Large intestine (tissue), 12 donors: ENCODE results near the gene ATAT1. TPM values are rescaled to one million over a fixed set of nuclear protein-coding genes. Genes with fewer than 3 reads are reported as not detected.
"Not testable (repeated sequence)": the region's sequence is repeated elsewhere in the genome, so short reads cannot be mapped to it uniquely, and the experiment has no call there.

Source experiments
- DNase-seq, 2 donors: peaks; one replicate each; pipeline versions ENCODE4 v3.0.0 to v3.0.0-alpha.2; 2013
- H3K27ac ChIP-seq: one replicate; pipeline ENCODE4 v1.5.1; 2013; ENCODE audit warnings: low read length
- H3K27me3 ChIP-seq: 2 replicates; pipeline ENCODE4 v1.6.1; 2013; ENCODE audit warnings: low read length; ENCODE audit not compliant: control insufficient read depth, insufficient read depth
- H3K36me3 ChIP-seq: 2 replicates; pipeline ENCODE4 v1.6.1; 2013; ENCODE audit warnings: low read length; ENCODE audit not compliant: control insufficient read depth, insufficient read depth
- H3K4me1 ChIP-seq: one replicate; pipeline ENCODE4 v1.6.1; 2013; ENCODE audit warnings: low read length; ENCODE audit not compliant: control insufficient read depth, insufficient read depth
- H3K4me3 ChIP-seq: one replicate; pipeline ENCODE4 v1.5.1; 2013; ENCODE audit warnings: low read length
- H3K9me3 ChIP-seq: one replicate; pipeline ENCODE4 v1.6.1; 2013; ENCODE audit warnings: mild to moderate bottlenecking, low read depth, low read length, moderate library complexity; ENCODE audit not compliant: control insufficient read depth
- WGBS: methylation state at CpG from one replicate; pipeline ENCODE4 v1.1.5; 2013; ENCODE audit warnings: low lambda C conversion rate; ENCODE audit not compliant: insufficient coverage; 5-methylcytosine and 5-hydroxymethylcytosine counted together
- long read RNA-seq, 11 donors: transcript quantifications; one replicate each; lab custom pipeline, GENCODE V29; 2026
- polyA plus RNA-seq: library from polyadenylated mRNA; unstranded; fragments of 120-200 nt; gene quantifications from one replicate; pipeline ENCODE4 v1.2.1, GENCODE V29; 2013

Gene ATAT1
- 36.6 TPM for polyA plus RNA-seq
- long read RNA-seq, donor 1, partial matches to known transcripts: 0 of 3 reads
- long read RNA-seq, donor 1, other reads (novel, unspliced or antisense): 0 of 3 reads
- long read RNA-seq, donor 2, partial matches to known transcripts: 0 of 7 reads
- long read RNA-seq, donor 2, other reads (novel, unspliced or antisense): 0 of 7 reads
- long read RNA-seq, donor 3, partial matches to known transcripts: 30 of 37 reads
- long read RNA-seq, donor 3, other reads (novel, unspliced or antisense): 0 of 37 reads
- long read RNA-seq, donor 4: 0 reads
- long read RNA-seq, donor 5, partial matches to known transcripts: 0 of 3 reads
- long read RNA-seq, donor 5, other reads (novel, unspliced or antisense): 0 of 3 reads
- long read RNA-seq, donor 6, partial matches to known transcripts: 24 of 27 reads
- long read RNA-seq, donor 6, other reads (novel, unspliced or antisense): 0 of 27 reads
- long read RNA-seq, donor 7, partial matches to known transcripts: 50 of 69 reads
- long read RNA-seq, donor 7, other reads (novel, unspliced or antisense): 16 of 69 reads
- long read RNA-seq, donor 8, partial matches to known transcripts: 0 of 6 reads
- long read RNA-seq, donor 8, other reads (novel, unspliced or antisense): 0 of 6 reads
- long read RNA-seq, donor 9, partial matches to known transcripts: 8 of 14 reads
- long read RNA-seq, donor 9, other reads (novel, unspliced or antisense): 0 of 14 reads
- long read RNA-seq, donor 10, partial matches to known transcripts: 60 of 85 reads
- long read RNA-seq, donor 10, other reads (novel, unspliced or antisense): 20 of 85 reads
- long read RNA-seq, donor 11, partial matches to known transcripts: 0 of 1 reads
- long read RNA-seq, donor 11, other reads (novel, unspliced or antisense): 0 of 1 reads

DNA sequence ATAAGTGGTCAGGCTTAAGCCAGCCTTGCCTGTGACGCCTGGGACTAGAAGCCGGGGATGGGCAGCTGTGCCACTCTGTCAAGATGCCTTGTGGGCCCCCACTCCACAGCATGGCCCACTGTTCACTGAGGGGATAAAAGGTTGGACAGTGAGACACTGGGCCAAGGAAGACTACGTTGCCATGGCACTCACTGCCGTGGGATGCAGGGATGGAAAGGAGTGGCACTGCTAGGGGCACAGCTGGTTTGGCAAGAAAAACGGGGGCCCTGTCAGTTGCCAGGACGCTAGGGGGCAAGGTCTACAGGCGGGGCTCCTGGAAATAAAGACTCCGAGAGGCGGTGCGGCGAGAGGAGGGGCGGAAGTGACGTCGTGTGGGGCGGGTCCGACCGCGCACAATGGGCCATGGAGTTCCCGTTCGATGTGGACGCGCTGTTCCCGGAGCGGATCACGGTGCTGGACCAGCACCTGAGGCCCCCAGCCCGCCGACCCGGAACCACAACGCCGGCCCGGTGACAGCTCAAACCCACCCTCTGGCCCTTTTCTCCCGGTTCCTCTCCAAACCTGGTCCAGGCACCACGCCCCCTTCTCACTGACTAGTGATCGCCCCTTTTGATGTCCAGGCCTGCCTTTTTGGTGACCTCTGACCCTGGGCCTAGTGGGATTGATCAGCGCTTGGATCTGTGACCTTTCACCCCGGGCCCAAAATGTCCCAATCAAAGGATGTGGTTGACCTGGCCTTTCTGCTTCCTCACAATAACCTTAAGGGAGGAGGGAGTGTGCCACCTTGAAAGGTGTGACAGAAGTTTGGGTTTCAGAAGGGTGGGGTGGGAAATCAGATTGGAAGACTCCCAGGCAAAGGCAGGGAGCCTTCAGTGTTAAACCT, at the start of gene ATAT1:
ATAT1 (plus strand) TSS at position 391 of the 883 bp plus-strand sequence.
- H3K4me1 ChIP-seq: peaks cover 7% of the 10 kb centered on the region
- WGBS: no CpG with 5 or more reads among the region's 36 CpGs
- peaks cover 69% of the 10 kb centered on the region for H3K36me3 ChIP-seq
- DNase-seq: peak; percentile 94 to 96
- no peaks in the 10 kb centered on the region for H3K9me3 ChIP-seq
- H3K4me3 ChIP-seq: peak within 1 kb of the TSS; percentile 71
- H3K27ac ChIP-seq: peak within 1 kb of the TSS; percentile 96
- no peaks in the 10 kb centered on the region for H3K27me3 ChIP-seq

GRCh38 chr6:30578051-30578450, 48.6 kb upstream of the ATAT1 start:
- Histone ChIP-seq H3K4me1 (peaks cover 15% of the 10 kb centered on the region), H3K4me3 (no peak overlapping the region), H3K36me3 (peaks cover 56% of the 10 kb centered on the region), H3K27me3 (no peaks in the 10 kb centered on the region), H3K9me3 (no peaks in the 10 kb centered on the region), H3K27ac (no peak overlapping the region)
- no peak for DNase-seq
- WGBS: 96% methylated on average over 3 of the region's 8 CpGs

- H3K36me3 ChIP-seq: peaks cover 87% of the 10 kb centered on the region
These were observed 42.8 kb upstream of the ATAT1 start for GRCh38 chr6:30583921-30584320.

GRCh38 chr6:30589754-30590358, 36.8 kb upstream of the ATAT1 start:
- no peaks in the 10 kb centered on the region for H3K9me3 ChIP-seq
- H3K27ac ChIP-seq: no peak overlapping the region
- DNase-seq: no peak
- H3K27me3 ChIP-seq: no peaks in the 10 kb centered on the region
- H3K4me1 ChIP-seq: no peaks in the 10 kb centered on the region
- WGBS: no CpG with 5 or more reads among the region's 15 CpGs
- H3K4me3 ChIP-seq: no peak overlapping the region
- peaks cover 83% of the 10 kb centered on the region for H3K36me3 ChIP-seq

More at GRCh38 chr6:30583921-30584320, 42.8 kb upstream of the ATAT1 start:
- Histone ChIP-seq H3K4me1 (no peaks in the 10 kb centered on the region), H3K27ac (no peak overlapping the region), H3K27me3 (no peaks in the 10 kb centered on the region), H3K4me3 (no peak overlapping the region), H3K9me3 (no peaks in the 10 kb centered on the region)
- no peak for DNase-seq
- 100% methylated on average over 1 of the region's 5 CpGs for WGBS

DNA sequence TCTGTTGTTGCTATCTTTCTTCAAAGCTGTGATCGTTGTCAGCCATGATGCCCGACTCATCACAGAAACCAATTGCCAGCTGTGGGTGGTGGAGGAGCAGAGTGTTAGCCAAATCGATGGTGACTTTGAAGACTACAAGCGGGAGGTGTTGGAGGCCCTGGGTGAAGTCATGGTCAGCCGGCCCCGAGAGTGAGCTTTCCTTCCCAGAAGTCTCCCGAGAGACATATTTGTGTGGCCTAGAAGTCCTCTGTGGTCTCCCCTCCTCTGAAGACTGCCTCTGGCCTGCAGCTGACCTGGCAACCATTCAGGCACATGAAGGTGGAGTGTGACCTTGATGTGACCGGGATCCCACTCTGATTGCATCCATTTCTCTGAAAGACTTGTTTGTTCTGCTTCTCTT, 36.2 kb upstream of the ATAT1 start:
- Histone ChIP-seq H3K27ac (no peak overlapping the region), H3K27me3 (no peaks in the 10 kb centered on the region), H3K9me3 (no peaks in the 10 kb centered on the region), H3K4me1 (no peaks in the 10 kb centered on the region), H3K4me3 (no peak overlapping the region), H3K36me3 (peaks cover 78% of the 10 kb centered on the region)
- WGBS: 100% methylated on average over 1 of the region's 8 CpGs
- DNase-seq: no peak

- WGBS: no CpG with 5 or more reads among the region's 1 CpG
- no peak overlapping the region for H3K27ac ChIP-seq
- H3K9me3 ChIP-seq: no peaks in the 10 kb centered on the region
- no peaks in the 10 kb centered on the region for H3K4me1 ChIP-seq
- no peak for DNase-seq
- H3K36me3 ChIP-seq: peaks cover 75% of the 10 kb centered on the region
- H3K27me3 ChIP-seq: no peaks in the 10 kb centered on the region
- H3K4me3 ChIP-seq: no peak overlapping the region
These were observed 35.7 kb upstream of the ATAT1 start for GRCh38 chr6:30591008-30591407.

GRCh38 chr6:30592287-30592686, 34.4 kb upstream of the ATAT1 start:
- no peak for DNase-seq
- H3K36me3 ChIP-seq: peaks cover 65% of the 10 kb centered on the region
- 100% methylated on average over 1 of the region's 1 CpG for WGBS

GRCh38 chr6:30597315-30598144, 29.1 kb upstream of the ATAT1 start:
- WGBS: no CpG with 5 or more reads among the region's 15 CpGs
- H3K36me3 ChIP-seq: peaks cover 41% of the 10 kb centered on the region
- DNase-seq: peak; percentile 34 to 63
- H3K27me3 ChIP-seq, H3K9me3 ChIP-seq, H3K27ac ChIP-seq, H3K4me3 ChIP-seq, H3K4me1 ChIP-seq: not testable (repeated sequence)

More at GRCh38 chr6:30592287-30592686, 34.4 kb upstream of the ATAT1 start:
- no peaks in the 10 kb centered on the region for H3K27me3 ChIP-seq
- H3K27ac ChIP-seq: no peak overlapping the region
- H3K4me1 ChIP-seq: no peaks in the 10 kb centered on the region
- H3K4me3 ChIP-seq: no peak overlapping the region
- no peaks in the 10 kb centered on the region for H3K9me3 ChIP-seq

DNA sequence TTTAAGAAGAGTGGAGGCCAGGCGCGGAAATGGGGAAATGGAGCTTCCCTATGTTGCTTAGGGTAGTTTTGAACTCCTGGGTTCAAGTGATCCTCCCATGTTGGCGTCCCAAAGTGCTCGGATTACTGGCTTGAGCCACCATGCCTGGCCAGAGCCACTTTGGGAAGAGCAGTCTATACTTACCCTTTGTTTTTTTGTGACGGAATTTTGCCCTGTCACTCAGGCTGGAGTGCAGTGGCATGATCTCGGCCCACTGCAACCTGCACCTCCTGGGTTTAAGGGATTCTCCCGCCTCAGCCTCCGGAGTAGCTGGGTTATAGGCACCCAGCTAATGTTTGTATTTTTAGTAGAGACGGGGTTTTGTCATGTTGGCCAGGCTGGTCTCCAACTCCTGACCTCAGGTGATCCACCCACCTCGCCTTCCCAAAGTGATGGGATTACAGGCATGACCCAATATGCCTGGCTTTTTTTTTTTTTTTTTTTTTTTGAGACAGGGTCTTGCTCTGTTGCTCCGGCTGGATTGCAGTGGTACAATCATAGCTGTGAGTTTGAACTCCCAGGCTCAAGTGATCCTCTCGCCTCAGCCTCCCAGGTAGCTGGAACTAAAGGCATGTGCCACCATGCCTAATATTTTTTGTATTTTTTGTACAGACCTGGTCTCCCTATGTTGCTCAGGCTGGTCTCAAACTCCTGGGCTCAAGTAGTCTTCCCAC, 27.6 kb upstream of the ATAT1 start:
- Histone ChIP-seq H3K9me3 (no peaks in the 10 kb centered on the region), H3K36me3 (peaks cover 47% of the 10 kb centered on the region), H3K27me3 (no peaks in the 10 kb centered on the region), H3K4me1 (no peaks in the 10 kb centered on the region), H3K4me3 (no peak overlapping the region), H3K27ac (no peak overlapping the region)
- WGBS: no CpG with 5 or more reads among the region's 12 CpGs
- no peak for DNase-seq
